SK-N-SH (cell line): ENCODE measurements around the gene RAB24. TPM values are rescaled to one million over a fixed set of nuclear protein-coding genes. Genes with fewer than 3 reads are reported as not detected.
A peak's percentile ranks its signal among the peaks of the same experiment; 100 is the strongest.

Source experiments
- CTCF ChIA-PET: fragments of 300-600, 350-600 bp; formaldehyde crosslinking; extraction: SDS; loops from one replicate; lab custom pipeline; 2021; lab: Yijun Ruan, JAX
- POLR2A ChIA-PET: fragments of 350-600 bp; sonication (Branson Sonifier 250); formaldehyde crosslinking; extraction: SDS; loops from one replicate; lab custom pipeline; 2020; ENCODE audit warnings: antibody characterized with exemption, inconsistent platforms; lab: Yijun Ruan, JAX
- DNase-seq: peaks from one replicate; pipeline ENCODE4 v3.0.0; 2012
- H2AFZ ChIP-seq: fragments of 200-600 bp; sonication (generic); 2 replicates; pipeline ENCODE4 v1.8.1; 2016; ENCODE audit warnings: antibody characterized with exemption, mild to moderate bottlenecking, low read depth
- H3F3A ChIP-seq: fragments of 200-600 bp; sonication (generic); replicated peaks from 2 replicates; pipeline ENCODE3; 2016; ENCODE audit warnings: antibody characterized with exemption, mild to moderate bottlenecking; ENCODE audit not compliant: insufficient read depth
- H3K27ac ChIP-seq, 2 experiments: fragments of 200-500 bp in 1 of 2; fragments of 200-600 bp in 1 of 2; sonication (Bioruptor generic) in 1 of 2; sonication (generic), shearing (Covaris generic) in 1 of 2; 2 replicates each; pipeline versions ENCODE4 v1.5.1 to v1.6.1; 2014 to 2016; ENCODE audit warnings: low read depth in 2 of 2, inconsistent platforms in 1 of 2, low read length in 1 of 2, mild to moderate bottlenecking in 1 of 2, mixed read lengths in 1 of 2
- H3K27me3 ChIP-seq: fragments of 200-600 bp; sonication (generic), shearing (Covaris generic); 2 replicates; pipeline ENCODE4 v1.6.1; 2016; ENCODE audit warnings: mixed run types; ENCODE audit not compliant: insufficient read depth
- H3K36me3 ChIP-seq, 2 experiments: fragments of 200-500 bp in 1 of 2; fragments of 200-600 bp in 1 of 2; sonication (Bioruptor generic) in 1 of 2; sonication (generic) in 1 of 2; replicated peaks in 1 of 2; 2 replicates each; pipeline versions ENCODE3 to v1.5.1; 2014 to 2016; ENCODE audit warnings: low read length in 1 of 2, mild to moderate bottlenecking in 1 of 2; ENCODE audit not compliant: insufficient read depth in 2 of 2, control insufficient read depth in 1 of 2
- H3K4me1 ChIP-seq, 2 experiments: fragments of 200-500 bp in 1 of 2; fragments of 200-600 bp in 1 of 2; sonication (Bioruptor generic) in 1 of 2; sonication (generic), shearing (Covaris generic) in 1 of 2; 2 replicates each; pipeline versions ENCODE4 v1.5.1 to v1.6.1; 2014 to 2016; ENCODE audit warnings: low read depth in 1 of 2, low read length in 1 of 2, mixed run types in 1 of 2; ENCODE audit not compliant: insufficient read depth in 2 of 2, control insufficient read depth in 1 of 2
- H3K4me2 ChIP-seq: fragments of 200-600 bp; sonication (generic), shearing (Covaris generic); 2 replicates; pipeline ENCODE4 v1.6.1; 2017; ENCODE audit warnings: mixed run types
- H3K4me3 ChIP-seq, 2 experiments: fragments of 200-500 bp in 1 of 2; fragments of 200-600 bp in 1 of 2; sonication (Bioruptor generic) in 1 of 2; sonication (generic), shearing (Covaris generic) in 1 of 2; 2 replicates each; pipeline versions ENCODE4 v1.5.1 to v1.8.1; 2014 to 2016; ENCODE audit warnings: low read depth in 2 of 2, inconsistent platforms in 1 of 2, low read length in 1 of 2, mild to moderate bottlenecking in 1 of 2, mixed read lengths in 1 of 2, moderate library complexity in 1 of 2
- H3K79me2 ChIP-seq: fragments of 200-600 bp; sonication (generic); 2 replicates; pipeline ENCODE4 v1.8.1; 2017; ENCODE audit warnings: mild to moderate bottlenecking; ENCODE audit not compliant: insufficient read depth
- H3K9ac ChIP-seq: fragments of 200-600 bp; sonication (generic); 2 replicates; pipeline ENCODE4 v1.6.1; 2017; ENCODE audit warnings: mixed run types
- H3K9me2 ChIP-seq: fragments of 200-600 bp; sonication (generic); 2 replicates; pipeline ENCODE4 v1.6.1; 2017; ENCODE audit warnings: mixed run types
- H3K9me3 ChIP-seq: fragments of 200-600 bp; sonication (generic); 2 replicates; pipeline ENCODE4 v1.6.1; 2017; ENCODE audit warnings: mixed run types, mild to moderate bottlenecking, moderate library complexity
- H4K20me1 ChIP-seq: fragments of 200-600 bp; sonication (generic); 2 replicates; pipeline ENCODE4 v1.6.1; 2017; ENCODE audit warnings: mild to moderate bottlenecking, mixed run types; ENCODE audit not compliant: insufficient read depth
- CTCF ChIP-seq: fragments of 200-600 bp; sonication (generic); IDR thresholded peaks from 2 replicates; pipeline ENCODE4 v1.6.1; 2017; ENCODE audit warnings: antibody characterized with exemption, mild to moderate bottlenecking, moderate library complexity
- ELF1 ChIP-seq: IDR thresholded peaks from 2 replicates; pipeline ENCODE4 v1.4.0; 2012
- EP300 ChIP-seq, 2 experiments: IDR thresholded peaks; 2 replicates each; pipeline versions ENCODE4 v1.4.0 to v1.6.1; 2012; ENCODE audit warnings: borderline replicate concordance in 1 of 2, low read depth in 1 of 2, low read length in 1 of 2
- EZH2phosphoT487 ChIP-seq: fragments of 200-600 bp; sonication (generic); IDR thresholded peaks from 2 replicates; pipeline ENCODE4 v1.6.1; 2017; ENCODE audit warnings: low read depth, mixed run types, mild to moderate bottlenecking, antibody characterized with exemption, moderate library complexity, borderline replicate concordance
- FOSL2 ChIP-seq: IDR thresholded peaks from 2 replicates; pipeline ENCODE4 v1.4.0; 2012; ENCODE audit warnings: low read depth, mild to moderate bottlenecking, moderate library complexity, borderline replicate concordance
- FOXJ3 ChIP-seq: sonication (generic); formaldehyde crosslinking; IDR thresholded peaks from 2 replicates; pipeline ENCODE4 v1.5.1; 2020; ENCODE audit warnings: mild to moderate bottlenecking, missing genetic modification reagents
- GABPA ChIP-seq: IDR thresholded peaks from 2 replicates; pipeline ENCODE4 v1.4.0; 2012; ENCODE audit warnings: low read depth, mild to moderate bottlenecking
- JUND ChIP-seq: IDR thresholded peaks from 2 replicates; pipeline ENCODE4 v1.4.0; 2012
- MAX ChIP-seq: IDR thresholded peaks from 2 replicates; pipeline ENCODE4 v1.4.0; 2012; ENCODE audit warnings: low read depth
- MXI1 ChIP-seq: IDR thresholded peaks from 2 replicates; pipeline ENCODE4 v1.6.1; 2012; ENCODE audit warnings: mild to moderate bottlenecking, low read depth, low read length, improper control_type of control experiment
- NFIC ChIP-seq: IDR thresholded peaks from 2 replicates; pipeline ENCODE4 v1.4.0; 2012; ENCODE audit warnings: borderline replicate concordance
- RXRA ChIP-seq: IDR thresholded peaks from 2 replicates; pipeline ENCODE4 v1.4.0; 2012; ENCODE audit warnings: low read depth, mild to moderate bottlenecking, borderline replicate concordance
- SMC3 ChIP-seq: IDR thresholded peaks from 2 replicates; pipeline ENCODE4 v1.6.1; 2012; ENCODE audit warnings: low read depth, low read length, improper control_type of control experiment
- TCF12 ChIP-seq: IDR thresholded peaks from 2 replicates; pipeline ENCODE4 v1.4.0; 2012
- WGBS: methylation state at CpG from one replicate; pipeline ENCODE4 v1.1.6; 2017; ENCODE audit warnings: low lambda C conversion rate; 5-methylcytosine and 5-hydroxymethylcytosine counted together
- polyA plus RNA-seq, 3 experiments: library from polyadenylated mRNA; depleted of rRNA; stranded (reverse); fragments of >200 nt; gene quantifications; 2 replicates each; pipeline ENCODE4 v1.2.3, GENCODE V29; 2012
- TF ChIP-seq, protein P1 (sequence below): fragments of 150-350 bp; IDR thresholded peaks from 2 replicates; pipeline ENCODE4 v1.6.1; 2016; ENCODE audit warnings: mild to moderate bottlenecking, low read depth, low read length

RAB24 gene
- polyA plus RNA-seq, 1 of the 3 experiments (the other 2 are of a cell fraction): 101 TPM

- 0 out of 2 replicates have a peak overlapping the region, but pooled peaks have one; percentile 17 for H3K4me2 ChIP-seq
- H3F3A ChIP-seq: peaks cover 13% of the 10 kb centered on the region
- CTCF ChIA-PET: interaction anchor here (2.0 to 6.5 kb wide), 3 partner anchors 10 to 187 kb away, joined by 6 to 48 read pairs (median 8); no protein-coding TSS in a partner anchor
- H3K9me2 ChIP-seq: no peaks in the 10 kb centered on the region
- H3K79me2 ChIP-seq: peaks cover 36% of the 10 kb centered on the region
- peaks cover 9% of the 10 kb centered on the region; the same call in 1 of the 2 replicates for H4K20me1 ChIP-seq
- H3K4me3 ChIP-seq: no peak overlapping the region
- WGBS: 60% methylated on average over 4 of the region's 4 CpGs
- peaks cover 17 to 55% of the 10 kb centered on the region in 2 experiments for H3K36me3 ChIP-seq
- DNase-seq: no peak
- H3K27me3 ChIP-seq: no peaks in the 10 kb centered on the region
- no peaks in the 10 kb centered on the region for H3K9me3 ChIP-seq
- no peak overlapping the region; the same call in 1 of the 2 replicates for H3K9ac ChIP-seq
- H3K4me1 ChIP-seq: peaks cover 0 to 23% of the 10 kb centered on the region in 2 experiments; a peak in 1 of 4 replicates
- TF ChIP-seq CTCF: peak; percentile 29
- TF ChIP-seq MXI1: no peak
- H2AFZ ChIP-seq: no peak overlapping the region
- POLR2A ChIA-PET: no interaction called here
- peak overlapping the region; percentile 16 to 40; a peak in 1 of 4 replicates for H3K27ac ChIP-seq
Measured at GRCh38 chr5:177300236-177300880, 3.2 kb downstream of the RAB24 start.

GRCh38 chr5:177299697-177300096, 3.8 kb downstream of the RAB24 start:
- Histone ChIP-seq H3K4me2 (0 out of 2 replicates have a peak overlapping the region, but pooled peaks have one; percentile 17), H3K9me2 (no peaks in the 10 kb centered on the region), H3K27ac (peak overlapping the region in 1 of 2 experiments; percentile 21; a peak in 1 of 4 replicates), H3K36me3 (peaks cover 11 to 57% of the 10 kb centered on the region in 2 experiments), H3K4me3 (no peak overlapping the region), H3K27me3 (no peaks in the 10 kb centered on the region), H3K79me2 (peaks cover 29% of the 10 kb centered on the region), H2AFZ (no peak overlapping the region), H3K4me1 (peaks cover 0 to 18% of the 10 kb centered on the region in 2 experiments; a peak in 1 of 4 replicates), H3F3A (peaks cover 13% of the 10 kb centered on the region), H3K9me3 (no peaks in the 10 kb centered on the region)
- WGBS: 82% methylated on average over 9 of the region's 9 CpGs
- DNase-seq: no peak
- CTCF ChIA-PET: interaction anchor here (1.4 to 6.5 kb wide), 5 partner anchors 9 to 642 kb away, joined by 3 to 48 read pairs (median 6); no protein-coding TSS in a partner anchor
- POLR2A ChIA-PET: no interaction called here
- TF ChIP-seq SMC3 (no peak), EZH2phosphoT487 (no peak), RXRA (no peak), TCF12 (no peak)
- TF ChIP-seq, all 33 proteins: peak for 0
- H4K20me1 ChIP-seq: peaks cover 2% of the 10 kb centered on the region; the same call in 1 of the 2 replicates
- H3K9ac ChIP-seq: no peak overlapping the region

DNA sequence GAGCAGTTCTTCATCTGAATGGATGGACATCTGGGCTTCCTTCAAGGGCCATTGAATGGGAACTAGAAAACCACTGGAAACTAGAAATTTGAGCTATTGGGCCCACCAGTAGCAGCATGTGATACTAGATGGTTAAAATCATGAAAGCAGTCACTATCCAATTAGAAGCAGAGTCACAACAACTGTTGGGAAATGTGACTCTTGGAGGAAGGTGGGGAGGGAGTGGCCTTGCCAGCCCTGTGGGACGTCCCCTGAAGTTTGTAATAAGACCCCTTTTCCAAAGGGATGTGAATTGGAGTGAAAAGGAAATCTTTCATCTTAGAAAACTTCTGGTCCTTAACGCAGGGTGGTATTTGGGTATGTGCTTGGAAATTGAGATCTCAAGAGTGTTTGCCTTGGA, 5.6 kb downstream of the RAB24 start:
- WGBS: 97% methylated on average over 2 of the region's 2 CpGs
- Histone ChIP-seq H3K27ac (no peak overlapping the region; a peak in 1 of 4 replicates), H3K9me2 (no peaks in the 10 kb centered on the region)
- TF ChIP-seq NFIC (no peak), SMC3 (no peak), GABPA (no peak), EP300 (IDR thresholded peaks at IDR 0.05; ENCODE audit: borderline replicate concordance in 1 of 2, low read depth in 1 of 2, low read length in 1 of 2) (no peak), FOXJ3 (CRISPR knock-in tag) (no peak), FOSL2 (no peak), ELF1 (no peak), CTCF (no peak), JUND (no peak), MAX (no peak)
- TF ChIP-seq, protein P1, sequence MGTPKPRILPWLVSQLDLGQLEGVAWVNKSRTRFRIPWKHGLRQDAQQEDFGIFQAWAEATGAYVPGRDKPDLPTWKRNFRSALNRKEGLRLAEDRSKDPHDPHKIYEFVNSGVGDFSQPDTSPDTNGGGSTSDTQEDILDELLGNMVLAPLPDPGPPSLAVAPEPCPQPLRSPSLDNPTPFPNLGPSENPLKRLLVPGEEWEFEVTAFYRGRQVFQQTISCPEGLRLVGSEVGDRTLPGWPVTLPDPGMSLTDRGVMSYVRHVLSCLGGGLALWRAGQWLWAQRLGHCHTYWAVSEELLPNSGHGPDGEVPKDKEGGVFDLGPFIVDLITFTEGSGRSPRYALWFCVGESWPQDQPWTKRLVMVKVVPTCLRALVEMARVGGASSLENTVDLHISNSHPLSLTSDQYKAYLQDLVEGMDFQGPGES: no peak

More for the DNA sequence above, 5.6 kb downstream of the RAB24 start:
- H3K4me3 ChIP-seq: no peak overlapping the region
- H2AFZ ChIP-seq: no peak overlapping the region
- DNase-seq: no peak
- CTCF ChIA-PET: interaction anchor here (0.9 to 1.4 kb wide), 3 partner anchors 12 to 186 kb away, joined by 3 to 9 read pairs (median 4); no protein-coding TSS in a partner anchor
- H3F3A ChIP-seq: peaks cover 9% of the 10 kb centered on the region
- H3K4me2 ChIP-seq: no peak overlapping the region
- no peaks in the 10 kb centered on the region for H3K27me3 ChIP-seq
- H3K4me1 ChIP-seq: peaks cover 0 to 15% of the 10 kb centered on the region in 2 experiments; a peak in 1 of 4 replicates
- no peaks in the 10 kb centered on the region for H4K20me1 ChIP-seq
- H3K36me3 ChIP-seq: peaks cover 21 to 74% of the 10 kb centered on the region in 2 experiments
- H3K9ac ChIP-seq: no peak overlapping the region
- POLR2A ChIA-PET: no interaction called here
- H3K79me2 ChIP-seq: peaks cover 12% of the 10 kb centered on the region
- H3K9me3 ChIP-seq: no peaks in the 10 kb centered on the region
